GM13976 (cell line): ENCODE measurements around the gene TNS1.
A peak's percentile ranks its signal among the peaks of the same experiment; 100 is the strongest.

Source experiments
- DNase-seq: peaks from one replicate; pipeline ENCODE4 v3.0.0; 2012; ENCODE audit warnings: low spot score
- in situ Hi-C: fragments of 300-500 bp; cut with MboI; formaldehyde crosslinking; loops from one replicate; pipeline ENCODE4 v1.12.0; 2022; ENCODE audit warnings: low sequenced_read_pairs, mixed read lengths, inconsistent platforms; ENCODE audit not compliant: unreplicated experiment
- TF ChIP-seq, protein P1 (sequence below): IDR thresholded peaks from 2 replicates; pipeline ENCODE4 v1.5.1; 2012; ENCODE audit warnings: borderline replicate concordance, mild to moderate bottlenecking; ENCODE audit not compliant: insufficient read depth; ENCODE audit errors: extremely low read depth, missing control alignments, control extremely low read depth

Gene TNS1

DNA sequence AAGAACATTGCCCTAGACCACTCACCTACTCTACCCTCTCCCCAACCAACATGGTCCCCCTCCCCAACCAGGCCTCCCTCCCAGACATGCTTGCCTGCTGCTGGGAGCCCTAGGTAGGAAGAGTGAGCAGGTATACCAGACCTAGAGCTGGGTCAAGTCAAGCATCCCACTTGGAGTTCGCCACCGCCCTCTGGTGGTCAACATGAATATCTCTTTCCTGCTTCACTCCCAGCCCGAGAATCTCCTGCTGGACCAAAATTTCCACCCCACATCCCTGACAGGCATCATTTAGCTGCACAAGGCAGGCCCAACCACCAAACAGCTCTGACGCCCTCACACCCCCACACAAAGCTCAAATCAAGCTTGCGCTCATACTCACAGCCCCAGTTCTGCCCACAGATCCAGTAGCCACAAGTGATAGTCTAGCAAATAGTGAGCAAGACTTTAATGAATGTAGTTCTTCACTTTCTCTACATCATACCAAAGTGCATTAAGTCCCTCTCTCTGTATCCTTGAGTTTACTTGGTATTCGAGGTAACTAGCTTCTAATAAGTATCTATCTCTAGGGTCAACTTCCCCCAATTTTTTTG, 116.0 kb downstream of the TNS1 start:
- TF ChIP-seq, protein P1, sequence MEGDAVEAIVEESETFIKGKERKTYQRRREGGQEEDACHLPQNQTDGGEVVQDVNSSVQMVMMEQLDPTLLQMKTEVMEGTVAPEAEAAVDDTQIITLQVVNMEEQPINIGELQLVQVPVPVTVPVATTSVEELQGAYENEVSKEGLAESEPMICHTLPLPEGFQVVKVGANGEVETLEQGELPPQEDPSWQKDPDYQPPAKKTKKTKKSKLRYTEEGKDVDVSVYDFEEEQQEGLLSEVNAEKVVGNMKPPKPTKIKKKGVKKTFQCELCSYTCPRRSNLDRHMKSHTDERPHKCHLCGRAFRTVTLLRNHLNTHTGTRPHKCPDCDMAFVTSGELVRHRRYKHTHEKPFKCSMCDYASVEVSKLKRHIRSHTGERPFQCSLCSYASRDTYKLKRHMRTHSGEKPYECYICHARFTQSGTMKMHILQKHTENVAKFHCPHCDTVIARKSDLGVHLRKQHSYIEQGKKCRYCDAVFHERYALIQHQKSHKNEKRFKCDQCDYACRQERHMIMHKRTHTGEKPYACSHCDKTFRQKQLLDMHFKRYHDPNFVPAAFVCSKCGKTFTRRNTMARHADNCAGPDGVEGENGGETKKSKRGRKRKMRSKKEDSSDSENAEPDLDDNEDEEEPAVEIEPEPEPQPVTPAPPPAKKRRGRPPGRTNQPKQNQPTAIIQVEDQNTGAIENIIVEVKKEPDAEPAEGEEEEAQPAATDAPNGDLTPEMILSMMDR, result peak; percentile 64
- in situ Hi-C loops, result loop anchor here (25.0 kb wide), 1 partner anchor 100 kb away; no protein-coding TSS in a partner anchor
- peak; percentile 82 for DNase-seq

DNA sequence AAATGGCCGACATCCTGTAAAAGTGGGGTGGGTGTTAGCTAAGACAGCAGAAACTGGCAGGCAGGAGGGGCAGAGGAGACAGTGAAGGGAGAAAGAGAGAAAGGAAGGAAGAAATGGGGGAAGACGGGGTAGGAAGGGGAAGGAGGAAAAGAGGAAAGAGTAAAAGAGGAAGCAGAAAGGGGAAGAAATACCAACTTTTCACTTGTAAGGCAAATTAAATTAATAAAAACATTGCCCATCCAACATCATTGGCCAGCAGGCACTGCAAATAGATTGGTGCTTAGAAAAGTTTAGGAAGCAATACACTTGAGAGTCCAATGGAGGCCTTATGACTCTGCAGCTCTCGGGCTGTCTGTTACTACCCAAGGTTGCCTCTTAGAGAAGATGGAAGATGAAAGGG, 116.7 kb downstream of the TNS1 start:
- no peak for DNase-seq
- in situ Hi-C loops, result loop anchor here (25.0 kb wide), 1 partner anchor 99 kb away; no protein-coding TSS in a partner anchor
- TF ChIP-seq, protein P1, result no peak

DNA sequence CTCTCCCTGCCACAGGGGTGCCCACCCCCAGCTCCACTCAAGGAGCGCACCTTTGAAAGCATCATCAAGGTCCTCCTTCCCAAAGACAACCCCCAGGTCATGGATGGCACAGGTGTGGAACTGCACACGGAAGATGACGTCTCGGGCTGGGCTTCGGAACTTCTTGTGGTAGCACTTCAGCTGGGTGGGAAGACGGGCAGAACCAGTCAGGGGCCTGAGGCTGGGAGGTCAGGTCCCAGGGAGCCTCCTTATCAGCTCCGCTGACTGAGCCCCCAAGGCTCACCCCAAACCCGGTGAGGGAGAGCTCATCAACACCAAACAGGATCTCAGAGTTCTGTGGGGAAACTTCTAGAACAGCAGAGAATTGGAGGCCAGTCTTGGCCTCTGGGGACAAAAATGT, 117.8 kb downstream of the TNS1 start:
- DNase-seq, result no peak
- TF ChIP-seq, protein P1, result no peak
- in situ Hi-C loops, result loop anchor here (25.0 kb wide), 1 partner anchor 98 kb away; no protein-coding TSS in a partner anchor

DNA sequence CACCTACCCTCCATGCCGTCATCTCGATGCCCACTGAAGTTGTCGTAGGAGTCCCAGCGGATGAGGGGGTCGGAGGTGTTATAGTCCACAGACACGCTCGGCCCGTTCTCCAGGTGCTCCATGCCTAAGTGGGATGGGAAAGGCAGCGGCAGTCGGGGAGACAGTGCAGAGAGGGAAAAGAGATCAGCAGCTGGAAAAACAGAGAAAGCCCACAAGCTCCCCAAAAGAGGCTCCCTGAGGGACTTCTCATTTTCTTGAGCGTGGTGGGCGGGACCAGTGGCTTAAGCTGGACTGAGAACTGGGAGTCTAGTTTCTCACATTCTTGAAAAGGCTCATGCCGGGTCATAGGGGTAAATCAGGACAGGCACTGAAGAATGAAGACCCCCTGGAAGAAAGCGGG, 121.9 kb downstream of the TNS1 start:
- DNase-seq, result no peak
- TF ChIP-seq, protein P1, result no peak
- in situ Hi-C loops, result loop anchor here (25.0 kb wide), 1 partner anchor 94 kb away; no protein-coding TSS in a partner anchor

DNA sequence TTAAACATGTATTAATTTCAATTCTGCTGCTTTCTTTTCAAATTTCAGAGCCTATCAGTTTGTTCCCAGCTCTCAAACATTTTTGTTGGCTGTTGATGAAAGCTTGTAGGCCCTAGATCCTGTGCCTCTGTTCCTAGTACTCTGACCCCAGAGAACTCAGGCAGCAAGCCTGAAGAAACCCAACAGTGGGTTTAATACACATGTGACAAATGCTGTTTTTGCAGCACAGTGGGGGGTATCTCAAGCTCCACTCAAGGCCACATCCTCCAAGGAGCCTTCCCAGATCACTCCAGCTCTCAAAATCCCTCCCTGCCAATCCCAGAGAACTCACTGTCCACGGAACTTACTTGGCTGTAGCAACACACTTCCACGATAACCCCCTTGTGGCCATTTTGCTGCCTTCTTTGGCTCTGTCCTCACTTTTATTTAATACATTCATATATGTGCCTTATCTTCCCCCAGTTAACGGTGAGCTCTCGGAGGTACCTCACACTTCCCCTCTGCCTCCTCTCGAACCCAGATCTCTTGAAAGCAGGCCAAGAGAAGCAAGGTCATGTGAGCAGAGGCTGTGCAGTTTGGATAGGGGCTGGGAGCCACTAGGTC, 122.4 kb downstream of the TNS1 start:
- no peak for DNase-seq
- TF ChIP-seq, protein P1, result no peak
- in situ Hi-C loops, result loop anchor here (25.0 kb wide), 1 partner anchor 93 kb away; no protein-coding TSS in a partner anchor

DNA sequence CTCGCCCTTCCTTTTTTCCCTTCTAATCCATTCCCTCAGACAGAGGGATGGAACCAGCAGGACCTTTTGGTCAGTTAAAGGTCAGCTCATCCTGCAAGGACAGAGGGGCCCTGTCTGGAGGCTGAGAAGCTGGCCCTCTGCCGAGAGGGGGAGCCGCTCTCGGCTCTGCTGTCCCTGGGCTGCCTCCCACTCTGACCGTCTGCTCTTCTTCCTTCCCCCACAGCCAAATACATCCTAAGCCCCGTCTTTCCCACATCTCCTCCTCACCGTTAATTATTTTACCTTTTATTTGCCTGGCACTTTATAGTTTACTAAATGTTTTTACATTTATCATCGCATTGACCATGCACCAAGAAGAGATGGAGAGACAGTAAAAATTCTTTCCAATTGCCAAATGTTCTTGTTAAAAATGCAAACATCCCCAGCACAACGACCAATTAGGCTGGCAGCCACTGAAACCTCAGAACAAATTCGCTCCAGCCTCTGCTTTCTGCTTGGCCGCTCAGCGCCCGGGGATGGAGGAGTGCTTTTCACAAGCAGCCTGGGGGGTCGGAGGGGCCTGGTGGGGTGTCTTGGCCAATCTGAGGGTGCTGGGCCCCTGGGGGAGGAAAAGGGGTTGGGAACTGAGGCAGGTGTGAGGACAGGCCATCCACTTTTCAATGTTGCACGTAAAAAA, 123.7 kb downstream of the TNS1 start:
- TF ChIP-seq, protein P1, result no peak
- no peak for DNase-seq
- in situ Hi-C loops, result loop anchor here (25.0 kb wide), 1 partner anchor 92 kb away; no protein-coding TSS in a partner anchor
